GM21447 (cell line): ENCODE data around the gene TRMT1.

Experiments used
- ATAC-seq: cut with Tn5 transposase; IDR thresholded peaks from one replicate; pipeline ENCODE4 v1.9.1; 2021; ENCODE audit not compliant: unreplicated experiment

TRMT1 gene

DNA sequence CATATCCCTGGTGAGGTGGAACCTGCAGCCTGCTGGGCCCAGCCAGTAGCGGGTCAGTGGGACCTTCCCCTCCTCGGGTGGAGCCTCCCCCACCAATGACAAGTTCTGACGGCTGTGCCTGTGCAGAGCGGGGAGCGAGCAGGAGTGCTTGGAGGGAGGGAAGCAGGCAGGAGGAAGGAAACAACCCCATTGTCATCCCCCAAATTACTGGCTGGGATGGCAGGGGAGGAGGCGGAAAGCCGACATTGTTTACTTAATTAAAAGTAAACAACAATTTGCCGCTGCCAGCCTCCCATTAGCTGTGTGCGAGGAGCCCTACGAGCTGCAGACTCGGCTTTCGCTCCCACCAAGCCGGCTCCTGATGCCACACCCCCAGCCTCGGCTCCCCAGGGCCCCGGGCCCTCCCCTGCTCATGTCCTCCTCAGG, 59.4 kb downstream of the TRMT1 start:
- ATAC-seq: no peak

DNA sequence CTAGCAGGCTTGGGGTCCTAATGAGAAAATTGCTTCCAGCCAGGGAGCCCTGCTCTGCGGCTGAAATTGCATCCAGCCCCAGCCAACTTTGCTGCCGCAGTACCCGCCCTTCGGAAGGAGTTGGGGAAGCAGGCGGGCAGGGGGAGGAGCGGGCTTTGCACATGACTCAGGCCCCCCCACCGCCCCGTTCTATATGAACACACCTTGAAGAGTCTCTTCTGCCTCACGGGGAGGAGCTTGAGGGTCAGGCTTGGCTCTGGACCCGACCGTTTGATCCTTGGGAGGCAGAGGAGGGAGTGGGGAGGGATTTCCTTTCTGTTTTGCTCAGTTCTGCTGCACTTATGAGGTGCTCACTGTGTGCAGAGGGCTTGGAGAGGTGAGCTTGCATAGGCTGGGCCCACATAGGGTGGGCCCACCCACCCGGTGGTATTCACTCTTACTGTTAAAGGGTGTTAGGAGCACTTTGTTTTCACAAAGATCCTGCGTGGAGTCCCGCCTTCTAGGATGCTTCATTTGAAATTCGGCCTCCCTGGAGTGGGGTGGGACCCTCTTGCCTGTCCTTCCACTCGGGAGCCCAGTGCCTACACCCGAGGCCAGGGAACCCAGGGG, 60.4 kb downstream of the TRMT1 start:
- ATAC-seq: no peak

DNA sequence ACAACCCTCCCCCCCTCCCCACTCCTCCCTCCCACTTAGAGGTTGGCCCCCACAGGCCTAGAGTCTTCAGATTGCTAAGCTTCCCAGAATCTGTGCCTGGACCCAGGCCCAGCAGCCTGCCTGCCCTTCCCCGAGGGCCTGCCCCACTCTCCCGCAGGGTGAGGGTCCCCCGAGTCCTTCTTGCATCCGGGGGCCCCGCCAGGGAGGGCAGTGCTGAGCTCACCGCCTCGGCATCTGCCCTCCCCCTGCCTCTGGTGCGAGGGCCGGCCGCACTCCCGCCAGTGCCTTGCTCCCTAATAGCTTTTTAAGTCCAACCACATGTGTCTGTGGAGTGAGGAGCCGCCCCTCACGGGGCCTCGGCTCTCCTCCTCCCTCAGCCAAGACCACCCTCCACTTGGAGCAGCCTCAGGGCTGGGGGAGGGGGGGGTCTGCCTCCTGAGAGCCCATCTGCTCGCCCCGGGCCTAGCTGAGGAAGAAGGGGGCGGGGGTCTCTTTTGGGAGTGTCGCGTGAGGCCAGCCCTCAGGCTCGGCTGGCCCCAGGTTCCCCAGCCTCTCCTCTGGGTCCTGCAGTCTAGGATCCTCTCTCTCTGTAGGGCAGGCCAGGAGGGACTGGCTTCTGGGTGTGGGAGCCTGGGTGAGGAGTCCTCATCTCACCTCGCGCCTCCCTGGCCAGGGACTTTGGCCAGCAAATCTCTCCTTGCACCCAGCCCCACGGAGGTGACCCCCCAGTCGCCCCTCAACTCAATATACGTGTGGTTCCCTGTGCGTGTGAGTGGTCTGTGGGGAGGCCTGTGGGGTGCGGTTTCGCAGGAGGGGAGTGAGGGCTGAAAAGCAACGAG, 61.1 kb downstream of the TRMT1 start:
- ATAC-seq: no peak
